ENCODE measurements around the gene DNASE1L2. TPM values are rescaled to one million over a fixed set of nuclear protein-coding genes. Genes with fewer than 3 reads are reported as not detected.
"Not testable (repeated sequence)": the region's sequence is repeated elsewhere in the genome, so short reads cannot be mapped to it uniquely, and the experiment has no call there.

Gene DNASE1L2
- total RNA-seq, 2 experiments from 2014 or later = 1.5 to 2.0 TPM

GRCh38 chr16:2196162-2196980 is 39.9 kb upstream of the DNASE1L2 start, which contains the start of gene CASKIN1:
CASKIN1 (minus strand) TSS chr16:2196605; CDS start chr16:2196432, 173 bp downstream.
- H3K27ac Mint-ChIP-seq = no peak within 1 kb of the TSS
- no peak within 1 kb of the TSS for H3K4me3 Mint-ChIP-seq
- peaks cover 47% of the 10 kb centered on the region for H3K27me3 Mint-ChIP-seq
- H3K4me1 Mint-ChIP-seq = no peaks in the 10 kb centered on the region
- H3K9me3 Mint-ChIP-seq (ENCODE audit: low read depth) = no peaks in the 10 kb centered on the region
- ATAC-seq (peak; percentile 44), DNase-seq (no peak)
- no peaks in the 10 kb centered on the region for H3K36me3 Mint-ChIP-seq
- CTCF ChIA-PET = interaction anchor here (1.1 to 2.8 kb wide), 3 partner anchors 26 to 305 kb away, joined by 3 to 16 read pairs (median 11); partner anchors contain the start of gene ECI1

GRCh38 chr16:2196981-2197511 is 39.2 kb upstream of the DNASE1L2 start:
- Mint-ChIP-seq H3K4me3 (no peak overlapping the region), H3K9me3 (ENCODE audit: low read depth) (no peaks in the 10 kb centered on the region), H3K27ac (no peak overlapping the region), H3K4me1 (no peaks in the 10 kb centered on the region), H3K27me3 (peaks cover 49% of the 10 kb centered on the region), H3K36me3 (no peaks in the 10 kb centered on the region)
- DNase-seq (no peak), ATAC-seq (no peak)
- CTCF ChIA-PET = no interaction called here

GRCh38 chr16:2197765-2198164 is 38.5 kb upstream of the DNASE1L2 start:
- CTCF ChIA-PET = no interaction called here
- no peak overlapping the region for H3K27ac Mint-ChIP-seq
- no peaks in the 10 kb centered on the region for H3K9me3 Mint-ChIP-seq (ENCODE audit: low read depth)
- peaks cover 53% of the 10 kb centered on the region for H3K27me3 Mint-ChIP-seq
- H3K36me3 Mint-ChIP-seq = no peaks in the 10 kb centered on the region
- no peak for DNase-seq
- no peaks in the 10 kb centered on the region for H3K4me1 Mint-ChIP-seq
- H3K4me3 Mint-ChIP-seq = no peak overlapping the region
- ATAC-seq = no peak

GRCh38 chr16:2198283-2198682 is 38.0 kb upstream of the DNASE1L2 start:
- ATAC-seq = no peak
- peaks cover 53% of the 10 kb centered on the region for H3K27me3 Mint-ChIP-seq
- no peak overlapping the region for H3K27ac Mint-ChIP-seq
- no peaks in the 10 kb centered on the region for H3K4me1 Mint-ChIP-seq
- DNase-seq = no peak
- no peaks in the 10 kb centered on the region for H3K9me3 Mint-ChIP-seq (ENCODE audit: low read depth)
- CTCF ChIA-PET = no interaction called here
- no peak overlapping the region for H3K4me3 Mint-ChIP-seq
- H3K36me3 Mint-ChIP-seq = no peaks in the 10 kb centered on the region

GRCh38 chr16:2199095-2199494 is 37.1 kb upstream of the DNASE1L2 start:
- no peaks in the 10 kb centered on the region for H3K36me3 Mint-ChIP-seq
- H3K9me3 Mint-ChIP-seq (ENCODE audit: low read depth) = no peaks in the 10 kb centered on the region
- peaks cover 1% of the 10 kb centered on the region for H3K4me1 Mint-ChIP-seq
- no peak for ATAC-seq
- no peak overlapping the region for H3K4me3 Mint-ChIP-seq
- CTCF ChIA-PET = interaction anchor here (1.3 kb wide), 1 partner anchor 16 kb away, joined by 3 read pairs; no protein-coding TSS in a partner anchor
- H3K27ac Mint-ChIP-seq = no peak overlapping the region
- H3K27me3 Mint-ChIP-seq = peaks cover 53% of the 10 kb centered on the region
- no peak for DNase-seq

- no peak for DNase-seq
- Mint-ChIP-seq H3K4me1 (peaks cover 6% of the 10 kb centered on the region), H3K9me3 (ENCODE audit: low read depth) (no peaks in the 10 kb centered on the region), H3K36me3 (peaks cover 2% of the 10 kb centered on the region), H3K4me3 (no peak overlapping the region), H3K27me3 (peaks cover 47% of the 10 kb centered on the region), H3K27ac (no peak overlapping the region)
- CTCF ChIA-PET = interaction anchor here (1.3 kb wide), 1 partner anchor 15 kb away, joined by 3 read pairs; no protein-coding TSS in a partner anchor
- ATAC-seq = no peak
These were observed 36.6 kb upstream of the DNASE1L2 start for GRCh38 chr16:2199621-2200139.

GRCh38 chr16:2200313-2200712 is 35.9 kb upstream of the DNASE1L2 start:
- Mint-ChIP-seq H3K36me3 (peaks cover 2% of the 10 kb centered on the region), H3K27me3 (peaks cover 40% of the 10 kb centered on the region)
- CTCF ChIA-PET = no interaction called here

GRCh38 chr16:2203119-2203688 is 33.0 kb upstream of the DNASE1L2 start:
- not testable (repeated sequence) for H3K36me3 Mint-ChIP-seq; H3K9me3 Mint-ChIP-seq (ENCODE audit: low read depth); ATAC-seq; DNase-seq; H3K27ac Mint-ChIP-seq
- Mint-ChIP-seq H3K4me1 (peaks cover 25% of the 10 kb centered on the region), H3K27me3 (peaks cover 24% of the 10 kb centered on the region), H3K4me3 (peak overlapping the region; percentile 5)
- CTCF ChIA-PET = interaction anchor here (1.3 to 3.9 kb wide), 2 partner anchors 8 to 48 kb away, joined by 5 to 19 read pairs; partner anchors contain the start of gene ECI1

More at GRCh38 chr16:2200313-2200712, 35.9 kb upstream of the DNASE1L2 start:
- DNase-seq = no peak
- H3K27ac Mint-ChIP-seq = no peak overlapping the region
- H3K4me1 Mint-ChIP-seq = peaks cover 7% of the 10 kb centered on the region
- ATAC-seq = no peak
- H3K4me3 Mint-ChIP-seq = no peak overlapping the region
- H3K9me3 Mint-ChIP-seq (ENCODE audit: low read depth) = no peaks in the 10 kb centered on the region

- DNase-seq = no peak
- peak overlapping the region; percentile 64 for H3K27ac Mint-ChIP-seq
- peaks cover 14% of the 10 kb centered on the region for H3K27me3 Mint-ChIP-seq
- CTCF ChIA-PET = interaction anchor here (0.6 to 3.9 kb wide), 4 partner anchors 10 to 852 kb away, joined by 3 to 19 read pairs (median 4); partner anchors contain the start of gene ECI1
- H3K4me3 Mint-ChIP-seq = peak overlapping the region; percentile 86
- ATAC-seq = no peak
- peaks cover 25% of the 10 kb centered on the region for H3K4me1 Mint-ChIP-seq
- no peaks in the 10 kb centered on the region for H3K9me3 Mint-ChIP-seq (ENCODE audit: low read depth)
- H3K36me3 Mint-ChIP-seq = peaks cover 10% of the 10 kb centered on the region
These were observed 31.7 kb upstream of the DNASE1L2 start for GRCh38 chr16:2204416-2205103.

- peaks cover 25% of the 10 kb centered on the region for H3K4me1 Mint-ChIP-seq
- H3K36me3 Mint-ChIP-seq = peaks cover 10% of the 10 kb centered on the region
- peak within 1 kb of the TSS; percentile 81 for H3K27ac Mint-ChIP-seq
- no peaks in the 10 kb centered on the region for H3K9me3 Mint-ChIP-seq (ENCODE audit: low read depth)
- peaks cover 8% of the 10 kb centered on the region for H3K27me3 Mint-ChIP-seq
- DNase-seq = peak; percentile 90
- H3K4me3 Mint-ChIP-seq = peak within 1 kb of the TSS; percentile 86
- ATAC-seq = peak; percentile 83
- CTCF ChIA-PET = interaction anchor here (0.7 to 3.9 kb wide), 6 partner anchors 10 to 202 kb away, joined by 3 to 19 read pairs (median 4); partner anchors contain the start of gene ECI1
These were observed 30.9 kb upstream of the DNASE1L2 start, which contains the start of gene MLST8 for GRCh38 chr16:2205104-2205966. MLST8 (plus strand) TSS chr16:2205454; CDS start chr16:2206086, 632 bp downstream.

GRCh38 chr16:2205967-2206313 is 30.3 kb upstream of the DNASE1L2 start:
- DNase-seq (no peak), ATAC-seq (no peak)
- CTCF ChIA-PET = interaction anchor here (0.7 to 3.9 kb wide), 8 partner anchors 9 to 202 kb away, joined by 3 to 19 read pairs (median 4); partner anchors contain the start of genes ECI1, PGP and TRAF7
- Mint-ChIP-seq H3K27ac (peak overlapping the region; percentile 81), H3K4me3 (peak overlapping the region; percentile 86), H3K36me3 (peaks cover 10% of the 10 kb centered on the region), H3K4me1 (peaks cover 25% of the 10 kb centered on the region), H3K27me3 (peaks cover 7% of the 10 kb centered on the region), H3K9me3 (ENCODE audit: low read depth) (no peaks in the 10 kb centered on the region)

- CTCF ChIA-PET = interaction anchor here (1.0 to 3.9 kb wide), 5 partner anchors 8 to 51 kb away, joined by 3 to 19 read pairs (median 4); partner anchors contain the start of genes PGP and TRAF7
- H3K9me3 Mint-ChIP-seq (ENCODE audit: low read depth) = no peaks in the 10 kb centered on the region
- H3K27ac Mint-ChIP-seq = peak overlapping the region; percentile 81
- H3K27me3 Mint-ChIP-seq = peaks cover 7% of the 10 kb centered on the region
- peak overlapping the region; percentile 86 for H3K4me3 Mint-ChIP-seq
- ATAC-seq = no peak
- peaks cover 10% of the 10 kb centered on the region for H3K36me3 Mint-ChIP-seq
- peaks cover 25% of the 10 kb centered on the region for H3K4me1 Mint-ChIP-seq
- no peak for DNase-seq
These were observed 29.8 kb upstream of the DNASE1L2 start for GRCh38 chr16:2206420-2206779.
